HG02759 (cell line): ENCODE results near the gene OTOG.

Experiments
- ATAC-seq: cut with Tn5 transposase; IDR thresholded peaks from one replicate; pipeline ENCODE4 v1.9.1; 2021; ENCODE audit warnings: mild to moderate bottlenecking, moderate library complexity; ENCODE audit not compliant: unreplicated experiment

Gene OTOG

DNA sequence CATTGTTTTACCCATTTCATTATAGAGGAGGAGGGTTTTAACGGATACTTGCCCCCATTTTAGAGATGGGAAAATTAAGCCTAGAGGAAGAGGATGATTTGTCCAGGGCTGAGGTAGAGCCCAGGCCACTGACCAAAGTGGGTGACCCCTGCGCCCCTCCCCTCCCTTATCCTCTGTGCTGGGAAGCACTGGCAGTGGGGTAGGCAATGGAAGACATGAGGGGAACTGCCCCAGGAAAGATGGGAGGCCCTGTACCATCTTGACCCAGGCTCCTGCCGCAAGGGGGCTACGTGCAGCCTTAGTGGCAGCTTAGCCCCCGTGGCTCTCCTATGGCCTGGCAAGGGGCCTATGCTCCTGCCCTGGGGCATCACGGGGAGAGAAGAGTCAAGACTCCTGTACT is 95.9 kb downstream of the OTOG start:
- no peak for ATAC-seq

DNA sequence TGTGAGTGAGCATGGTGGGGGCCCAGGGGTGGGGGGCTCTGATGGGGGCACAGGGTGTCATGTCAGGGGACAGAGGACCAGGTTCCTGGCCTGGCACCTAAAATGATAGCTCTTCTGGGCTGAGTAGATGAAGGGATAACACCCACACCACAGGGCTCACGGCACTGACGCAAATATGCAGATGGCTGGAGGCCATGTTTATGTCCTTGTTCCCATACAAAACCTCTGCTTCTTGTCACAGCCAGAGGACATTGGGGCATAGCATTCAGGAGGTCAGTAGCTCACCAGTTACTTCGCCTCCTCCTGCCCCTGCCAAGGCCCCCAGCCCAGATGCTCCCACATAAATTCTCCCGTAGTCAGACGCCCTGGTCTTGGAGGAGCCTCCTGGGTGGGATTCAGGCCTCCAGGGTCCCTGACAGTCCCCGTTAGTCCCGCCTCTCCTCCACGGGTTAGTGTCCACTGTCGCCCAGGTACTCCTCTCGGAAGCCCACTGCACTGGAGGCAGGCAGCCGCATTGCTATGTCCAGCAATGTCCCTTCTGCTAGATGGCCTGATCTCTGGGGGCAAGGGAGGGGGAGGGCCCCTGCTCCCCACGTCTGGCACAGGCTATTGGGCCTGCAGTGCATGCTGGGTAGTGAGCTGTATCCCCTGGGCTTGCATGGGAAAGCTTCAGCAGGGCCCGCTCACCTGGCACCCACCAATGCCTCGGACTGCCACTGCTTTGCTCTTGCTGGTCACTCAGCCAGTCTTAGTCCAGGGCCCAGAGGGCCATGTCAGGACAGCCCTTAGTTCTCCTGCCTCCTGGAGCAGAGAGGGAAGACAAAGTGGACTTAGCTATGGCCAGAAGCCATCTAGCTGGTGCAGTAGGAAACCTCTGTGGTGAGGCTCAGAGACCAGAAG is 96.7 kb downstream of the OTOG start:
- no peak for ATAC-seq

DNA sequence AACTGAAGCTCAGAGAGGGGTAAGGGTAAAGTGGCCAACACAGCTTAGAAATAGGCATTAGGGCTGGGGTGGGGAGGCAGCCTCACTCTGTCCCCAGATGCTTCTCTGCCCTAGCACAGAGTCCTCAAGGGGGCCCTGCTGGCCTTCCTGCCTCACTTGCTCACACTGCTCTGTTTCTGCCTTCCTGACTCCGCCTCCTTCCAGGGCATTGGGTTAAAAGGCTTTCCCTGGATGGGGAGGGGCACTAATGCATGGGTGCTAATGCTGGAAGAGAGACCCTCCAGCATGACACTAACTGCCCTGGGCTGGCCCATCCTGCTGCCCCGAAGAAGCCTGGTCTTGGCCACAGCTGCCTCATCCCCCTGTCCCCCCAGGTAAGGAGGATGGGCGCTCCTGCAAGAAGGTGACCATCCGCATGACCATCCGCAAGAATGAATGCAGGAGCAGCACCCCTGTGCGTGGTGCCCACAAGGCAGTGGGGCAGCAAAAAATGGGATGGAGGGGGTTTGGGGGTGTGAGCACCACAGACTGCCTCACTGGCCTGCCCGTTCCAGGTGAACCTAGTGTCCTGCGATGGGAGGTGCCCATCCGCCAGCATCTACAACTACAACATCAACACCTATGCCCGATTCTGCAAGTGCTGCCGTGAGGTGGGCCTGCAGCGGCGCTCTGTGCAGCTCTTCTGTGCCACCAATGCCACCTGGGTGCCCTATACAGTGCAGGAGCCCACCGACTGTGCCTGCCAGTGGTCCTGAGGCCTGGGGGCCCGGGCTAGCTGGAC is 98.3 kb downstream of the OTOG start:
- ATAC-seq = no peak

DNA sequence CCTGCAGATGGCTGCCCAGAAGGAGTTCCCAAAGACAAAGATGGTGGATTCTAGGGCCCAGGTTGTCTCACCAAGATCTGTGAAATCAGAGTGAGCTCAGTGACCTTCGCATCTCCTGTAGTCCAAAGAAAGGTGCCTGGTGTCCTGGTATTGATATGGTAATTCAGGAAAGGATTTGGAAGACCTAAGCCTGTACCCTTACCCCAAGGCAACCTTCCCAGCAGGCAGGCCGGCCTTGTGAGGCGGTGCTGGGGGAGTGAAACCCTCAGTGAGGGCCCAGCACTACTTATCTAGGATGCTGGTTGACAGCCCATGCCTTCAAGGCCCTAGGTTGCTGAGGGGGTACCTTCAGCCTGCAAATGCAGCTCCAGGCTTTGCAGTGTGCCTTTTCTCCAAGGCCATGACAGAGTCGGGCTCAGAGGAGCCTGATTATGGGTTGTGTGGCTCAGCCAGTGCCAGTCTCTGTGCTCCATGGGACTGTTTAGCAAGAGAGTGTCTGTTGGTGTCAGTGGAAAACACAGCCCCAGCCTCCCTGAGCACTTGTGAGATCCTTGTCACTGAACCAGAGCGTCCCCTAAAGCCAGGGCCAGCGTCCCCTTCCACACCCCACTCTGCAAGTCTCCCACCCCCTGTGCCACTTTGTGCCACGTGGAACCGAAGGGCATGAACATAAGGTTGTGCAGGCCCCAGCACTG is 99.5 kb downstream of the OTOG start:
- no peak for ATAC-seq

DNA sequence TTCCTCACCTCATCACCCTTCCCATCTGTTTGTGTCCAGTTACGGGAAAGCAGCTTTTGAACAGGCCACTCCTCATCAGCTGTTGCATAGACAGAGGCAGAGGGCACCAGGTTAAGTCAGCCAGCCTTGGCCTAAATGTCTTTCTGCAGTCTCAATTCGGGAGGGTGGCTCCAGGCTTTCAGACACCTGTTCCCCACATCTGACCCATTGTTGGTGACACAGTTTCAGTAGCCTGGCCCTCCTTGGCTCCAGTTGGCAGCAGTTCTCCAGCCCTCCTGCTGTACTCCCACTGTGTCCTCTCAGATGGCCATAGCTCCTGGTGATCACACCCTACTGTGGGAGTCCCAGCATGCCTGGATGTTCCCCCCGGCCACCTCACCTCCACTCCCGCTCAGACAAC is 101.5 kb downstream of the OTOG start:
- no peak for ATAC-seq

DNA sequence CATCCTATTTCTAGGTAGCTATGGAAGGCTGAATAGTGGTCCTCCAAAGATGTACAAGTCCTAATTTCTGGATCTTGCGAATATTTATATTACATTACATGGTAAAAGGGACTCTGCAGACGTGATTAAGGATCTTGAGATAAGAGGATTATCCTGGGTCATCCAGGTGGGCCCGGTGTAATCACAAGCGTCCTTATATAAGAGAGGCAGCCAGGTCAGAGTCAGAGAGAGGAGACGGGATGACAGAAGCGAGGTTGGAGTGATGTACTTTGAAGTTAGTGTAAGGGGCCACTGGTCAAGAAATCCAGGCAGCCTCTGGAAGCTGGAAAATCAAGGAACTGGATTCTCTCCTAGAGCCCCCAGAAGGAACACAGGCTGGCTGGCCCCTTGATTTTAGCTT is 102.2 kb downstream of the OTOG start:
- no peak for ATAC-seq

DNA sequence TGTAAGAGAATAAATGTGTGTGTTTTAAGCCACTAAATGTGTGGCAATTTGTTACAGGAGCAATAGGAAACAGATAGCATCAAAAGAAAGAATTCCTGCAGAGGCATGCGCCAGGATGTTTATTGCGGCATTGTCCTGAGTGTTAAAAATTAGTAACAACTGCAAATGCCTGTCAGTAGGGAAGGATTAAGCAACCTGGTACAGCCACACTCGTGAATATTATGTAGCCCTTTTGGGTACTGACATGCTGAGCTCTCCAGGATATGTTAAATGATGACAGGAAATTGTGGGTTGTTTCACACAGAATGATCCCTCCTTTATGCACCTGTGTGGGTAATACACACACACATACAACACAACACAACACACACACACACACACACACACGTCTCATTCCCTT is 102.6 kb downstream of the OTOG start:
- no peak for ATAC-seq

DNA sequence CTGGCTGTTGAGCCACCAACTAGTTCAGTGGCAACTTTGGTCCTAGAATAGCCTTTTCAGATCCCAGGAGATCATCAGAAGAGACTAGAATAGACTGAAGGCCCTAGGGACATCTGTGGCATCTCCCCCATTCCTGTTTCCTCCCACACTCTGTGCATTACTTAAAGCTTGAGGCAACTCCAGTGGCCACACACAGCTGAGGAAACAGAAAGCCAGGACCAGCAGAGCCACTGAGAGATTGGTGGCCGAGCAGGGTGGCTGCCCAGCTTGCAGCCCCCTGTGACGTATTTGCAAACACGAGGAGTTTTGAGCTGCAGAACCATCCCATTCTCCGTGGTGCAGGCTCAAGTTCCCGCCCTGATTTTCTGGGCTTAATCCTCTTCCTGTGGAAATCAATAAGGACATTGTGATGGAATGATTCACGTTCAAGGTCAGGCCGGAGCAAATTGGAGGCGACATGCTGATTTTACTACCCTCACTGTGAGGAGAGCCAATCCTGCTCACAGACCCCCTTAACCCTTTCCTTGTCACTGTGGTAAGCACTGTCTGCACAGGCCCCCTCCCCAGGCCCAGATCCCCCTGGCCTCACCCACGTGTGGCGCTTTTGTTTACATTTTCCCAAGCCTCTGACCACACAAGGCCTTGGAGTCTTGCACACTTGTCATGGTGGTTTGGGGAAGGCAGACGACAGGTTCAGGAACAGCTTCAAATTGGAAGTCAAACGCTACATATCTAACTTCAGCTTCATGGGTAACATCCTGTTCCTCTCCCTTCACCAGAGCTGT is 103.3 kb downstream of the OTOG start:
- no peak for ATAC-seq

DNA sequence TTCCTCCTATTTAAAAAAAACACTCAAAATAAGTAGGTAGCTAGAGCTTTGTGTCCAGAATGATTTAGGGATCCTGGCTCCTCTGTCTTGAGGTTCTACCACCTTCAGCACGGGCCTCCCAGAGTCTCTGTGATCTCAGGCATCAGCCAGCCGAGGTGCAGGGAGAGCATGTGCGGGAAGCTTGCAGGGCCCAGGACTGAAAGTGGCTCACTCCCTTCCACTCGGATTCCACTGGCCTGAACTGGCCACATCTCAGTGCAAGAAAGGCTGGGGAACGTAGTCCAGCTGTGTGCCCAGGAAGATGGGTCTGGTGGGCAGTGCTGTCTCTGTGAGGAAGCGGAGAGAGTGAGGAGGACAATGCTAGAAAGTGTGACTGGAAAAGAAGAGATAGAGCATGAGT is 104.0 kb downstream of the OTOG start:
- no peak for ATAC-seq

DNA sequence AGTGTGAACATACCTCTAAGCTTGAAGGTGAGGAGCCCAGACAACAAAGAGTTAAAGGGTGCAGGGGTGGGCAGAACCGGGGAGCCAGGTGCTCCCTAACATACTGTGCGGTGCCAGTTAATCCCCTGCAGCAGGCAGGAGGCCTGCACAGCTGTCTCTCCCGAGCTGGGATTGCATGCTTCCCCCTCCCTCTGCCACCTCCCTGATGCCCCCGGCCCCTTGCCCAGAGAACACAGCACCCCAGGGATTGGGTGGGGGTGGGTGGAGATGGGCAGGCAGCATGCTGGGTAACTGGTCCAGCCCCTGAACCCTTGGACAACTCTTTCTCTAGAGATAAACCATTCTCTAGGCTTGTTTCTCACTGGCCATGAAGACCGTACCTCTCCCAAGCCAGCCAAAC is 104.6 kb downstream of the OTOG start:
- ATAC-seq = no peak

DNA sequence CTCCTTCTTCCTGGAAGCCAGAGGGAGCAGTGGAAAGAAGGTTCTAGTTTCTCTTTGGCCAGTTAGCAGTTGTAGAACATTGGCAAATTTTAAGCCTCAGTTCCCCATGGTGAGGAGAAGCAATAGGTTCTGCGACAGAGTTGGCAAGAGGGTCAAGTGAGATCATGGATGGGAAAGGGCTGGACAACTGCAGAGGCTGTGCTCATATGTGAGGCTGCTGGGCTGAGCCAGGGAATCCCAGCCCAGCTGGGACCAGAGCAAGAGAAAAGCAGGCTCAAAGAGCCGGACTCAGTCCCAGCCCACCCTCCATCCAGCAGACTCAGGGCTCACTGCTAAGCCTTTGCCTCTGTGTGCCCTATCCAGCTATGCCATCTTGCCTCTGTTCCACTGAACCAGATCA is 105.5 kb downstream of the OTOG start:
- no peak for ATAC-seq

DNA sequence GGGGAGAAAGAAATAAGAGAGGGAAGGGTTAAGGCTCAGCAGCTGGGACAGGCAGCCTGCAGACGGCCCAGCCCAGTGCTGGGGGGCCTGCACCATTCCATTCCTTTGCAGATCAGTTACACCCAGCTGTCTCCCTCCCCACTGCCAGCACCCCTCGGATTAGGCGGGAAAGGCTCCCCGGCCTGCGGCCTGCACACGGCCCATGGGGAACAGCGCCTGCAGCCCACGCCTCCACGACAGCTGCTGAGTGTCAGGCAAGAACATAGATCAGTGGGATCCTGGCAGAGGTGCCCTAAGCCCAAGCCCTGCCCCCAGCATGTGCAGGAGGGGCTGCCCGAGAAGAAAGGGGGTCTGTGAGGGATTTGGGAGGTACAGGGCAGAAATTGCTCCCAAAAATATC is 106.6 kb downstream of the OTOG start:
- no peak for ATAC-seq

DNA sequence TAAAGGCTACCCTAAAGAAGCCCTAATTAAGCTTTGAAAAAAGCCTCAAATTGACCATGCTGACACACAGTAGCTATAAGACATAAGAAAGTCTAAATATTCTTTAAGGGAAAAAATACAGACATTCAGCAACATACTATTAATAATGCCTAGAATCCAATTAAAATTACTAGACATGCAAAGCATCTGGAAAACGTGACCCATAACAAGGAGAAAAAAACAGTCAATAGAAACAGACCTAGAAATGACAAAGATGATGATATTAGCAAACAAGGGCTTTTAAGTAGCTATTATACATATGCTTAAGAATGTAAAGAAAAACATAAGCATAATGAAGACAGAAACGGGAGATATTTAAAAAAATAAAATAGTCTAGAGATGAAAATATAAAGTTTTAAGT is 108.6 kb downstream of the OTOG start:
- ATAC-seq = no peak

DNA sequence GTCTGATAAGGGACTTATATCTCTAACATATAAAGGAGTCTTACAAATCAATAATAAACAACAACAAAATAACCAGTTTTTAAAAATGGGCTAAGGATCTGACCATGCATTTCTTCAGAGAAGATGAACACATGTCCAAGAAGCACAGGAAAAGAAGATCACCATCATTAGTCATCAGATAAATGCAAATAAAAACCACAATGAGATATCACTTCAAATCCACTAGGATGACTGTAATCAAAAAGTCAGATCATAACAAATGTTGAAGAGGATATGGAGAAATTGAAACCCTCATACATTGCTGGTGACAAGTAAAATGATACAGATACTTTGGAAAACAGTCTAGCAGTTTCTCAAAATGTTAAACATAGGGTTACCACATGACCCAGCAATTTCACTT is 111.2 kb downstream of the OTOG start:
- no peak for ATAC-seq

DNA sequence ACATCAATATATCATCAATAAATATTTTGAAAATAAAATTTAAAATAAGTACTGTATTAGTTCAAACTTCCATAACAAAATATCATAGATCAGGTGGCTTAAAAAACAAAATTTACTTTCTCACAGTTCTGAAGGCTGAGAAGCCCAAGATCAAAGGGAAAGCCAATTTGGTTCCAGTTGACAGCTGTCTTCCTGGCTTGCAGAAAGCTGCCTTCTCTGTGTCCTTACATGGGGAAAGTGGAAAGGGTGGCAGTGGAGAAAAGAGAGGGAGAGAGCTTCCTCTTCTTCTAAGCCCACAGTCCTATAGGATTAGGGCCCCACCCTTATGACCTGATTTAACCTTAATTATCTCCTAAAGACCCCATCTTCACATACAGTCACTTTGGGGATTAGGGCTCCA is 121.1 kb downstream of the OTOG start:
- no peak for ATAC-seq

DNA sequence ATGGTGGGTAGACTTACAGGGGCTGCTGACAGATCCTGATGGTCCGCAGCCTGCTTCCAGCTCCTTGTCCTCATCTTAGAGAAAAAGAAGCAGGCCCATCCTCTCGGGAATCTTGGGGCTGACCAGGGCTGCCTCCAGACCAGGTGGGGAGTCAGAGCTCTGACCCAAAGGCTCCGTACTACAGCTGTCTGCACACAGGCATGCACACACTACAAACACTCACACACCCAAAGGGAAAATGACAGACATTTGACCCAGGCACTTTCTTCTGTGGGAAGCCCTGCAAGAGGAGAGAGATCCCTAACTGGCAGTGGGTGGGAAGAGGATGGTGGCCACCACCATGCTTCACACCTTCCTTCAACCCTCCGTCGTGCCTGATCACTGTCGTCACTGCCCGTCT is 125.4 kb downstream of the OTOG start:
- no peak for ATAC-seq

DNA sequence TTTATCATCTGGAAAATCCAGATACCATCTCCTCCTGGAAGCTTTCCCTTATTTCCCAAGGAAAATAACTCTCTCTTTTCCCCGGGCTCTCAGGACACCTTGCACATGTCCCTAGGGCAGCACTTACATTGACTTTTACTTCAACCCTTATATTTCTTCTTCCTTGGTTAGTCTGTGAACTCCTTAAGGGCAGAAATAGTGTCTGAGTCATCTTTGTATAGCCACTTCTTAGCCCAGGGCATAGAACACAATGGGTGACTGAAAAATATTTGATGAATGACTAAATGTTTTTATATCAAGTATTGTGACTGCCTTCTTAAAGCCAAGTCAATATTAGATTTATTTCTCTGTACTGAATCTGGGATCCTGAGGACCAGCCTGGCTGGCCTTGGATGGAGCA is 126.9 kb downstream of the OTOG start:
- ATAC-seq = no peak

DNA sequence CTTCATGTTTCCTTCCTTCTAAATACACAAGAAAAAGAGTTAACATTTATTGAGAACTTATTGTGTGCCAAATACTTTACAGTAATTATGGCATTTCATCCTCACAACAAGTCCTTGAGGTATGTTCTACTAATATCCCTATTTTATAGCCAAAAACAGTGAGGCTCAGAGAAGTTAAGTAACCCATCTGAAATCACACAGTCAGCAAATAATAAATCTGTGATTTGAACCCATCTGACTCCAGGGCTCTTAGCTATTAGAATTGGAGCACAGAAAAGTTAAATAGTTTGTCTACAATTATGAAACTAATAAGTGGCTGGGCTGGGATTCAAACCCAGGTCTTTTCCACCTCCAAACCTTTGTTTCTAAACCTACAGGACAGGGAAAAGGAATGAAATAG is 135.8 kb downstream of the OTOG start:
- no peak for ATAC-seq

DNA sequence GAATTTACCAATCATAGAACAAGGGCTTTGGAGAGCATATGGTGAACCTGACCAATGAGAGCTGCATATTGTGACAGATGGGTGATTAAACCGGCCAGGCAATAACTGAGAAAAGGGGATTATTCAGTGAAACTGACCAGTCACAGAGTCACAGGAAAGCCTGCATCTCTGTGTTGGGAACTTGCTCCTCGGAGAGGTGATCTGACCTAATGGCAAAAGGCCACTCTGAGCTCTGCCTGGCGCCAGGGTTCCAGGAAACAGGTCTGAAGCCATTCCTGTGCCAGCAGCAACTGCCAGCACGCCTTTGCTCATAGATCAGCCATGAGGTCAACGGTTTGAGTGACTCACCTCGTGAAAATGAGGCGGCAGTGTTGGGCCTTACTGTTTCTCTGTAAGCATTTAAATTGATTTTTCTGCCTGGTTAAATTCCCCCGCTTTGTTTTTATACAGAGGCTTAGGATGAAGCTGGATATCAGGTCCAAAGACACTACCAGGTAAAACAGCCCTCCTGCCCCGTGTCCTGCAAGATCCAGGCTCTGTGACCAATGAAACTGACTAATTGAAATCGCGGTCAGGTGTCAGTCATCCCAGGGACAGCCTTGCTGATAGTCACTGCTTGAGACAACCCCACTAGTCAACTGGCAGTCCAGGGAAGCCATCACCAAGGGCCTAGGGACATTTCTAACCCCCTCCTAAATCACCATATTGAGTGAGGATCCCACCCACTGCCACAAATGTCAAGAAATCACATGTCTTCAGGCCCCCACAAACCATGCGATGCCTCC is 136.5 kb downstream of the OTOG start:
- ATAC-seq = no peak

DNA sequence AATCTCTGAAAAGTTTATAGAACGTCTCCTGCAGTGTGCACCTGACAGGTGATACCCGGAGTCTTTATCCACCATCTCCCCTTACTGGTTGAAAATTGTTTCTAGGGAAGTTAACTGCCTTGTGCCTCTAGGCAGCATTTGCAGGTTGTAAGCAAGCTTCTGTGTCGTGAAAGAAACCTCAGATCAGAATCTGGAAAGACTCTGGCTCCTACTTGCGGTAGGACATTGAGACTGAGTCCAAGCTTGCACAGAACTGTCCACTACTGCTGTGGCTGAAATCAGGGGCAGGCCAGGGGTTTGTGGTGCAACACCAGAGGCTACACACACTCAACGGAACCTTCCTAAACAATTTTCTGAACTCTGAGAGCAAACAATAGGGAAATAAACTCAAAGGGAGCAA is 137.5 kb downstream of the OTOG start:
- ATAC-seq = no peak
